GM21447 (cell line): ENCODE results near the gene RPS6KA5.
A peak's percentile ranks its signal among the peaks of the same experiment; 100 is the strongest.
"Not testable (repeated sequence)": the region's sequence is repeated elsewhere in the genome, so short reads cannot be mapped to it uniquely, and the experiment has no call there.

Experiments
- ATAC-seq: cut with Tn5 transposase; IDR thresholded peaks from one replicate; pipeline ENCODE4 v1.9.1; 2021; ENCODE audit not compliant: unreplicated experiment

The RPS6KA5 gene

DNA sequence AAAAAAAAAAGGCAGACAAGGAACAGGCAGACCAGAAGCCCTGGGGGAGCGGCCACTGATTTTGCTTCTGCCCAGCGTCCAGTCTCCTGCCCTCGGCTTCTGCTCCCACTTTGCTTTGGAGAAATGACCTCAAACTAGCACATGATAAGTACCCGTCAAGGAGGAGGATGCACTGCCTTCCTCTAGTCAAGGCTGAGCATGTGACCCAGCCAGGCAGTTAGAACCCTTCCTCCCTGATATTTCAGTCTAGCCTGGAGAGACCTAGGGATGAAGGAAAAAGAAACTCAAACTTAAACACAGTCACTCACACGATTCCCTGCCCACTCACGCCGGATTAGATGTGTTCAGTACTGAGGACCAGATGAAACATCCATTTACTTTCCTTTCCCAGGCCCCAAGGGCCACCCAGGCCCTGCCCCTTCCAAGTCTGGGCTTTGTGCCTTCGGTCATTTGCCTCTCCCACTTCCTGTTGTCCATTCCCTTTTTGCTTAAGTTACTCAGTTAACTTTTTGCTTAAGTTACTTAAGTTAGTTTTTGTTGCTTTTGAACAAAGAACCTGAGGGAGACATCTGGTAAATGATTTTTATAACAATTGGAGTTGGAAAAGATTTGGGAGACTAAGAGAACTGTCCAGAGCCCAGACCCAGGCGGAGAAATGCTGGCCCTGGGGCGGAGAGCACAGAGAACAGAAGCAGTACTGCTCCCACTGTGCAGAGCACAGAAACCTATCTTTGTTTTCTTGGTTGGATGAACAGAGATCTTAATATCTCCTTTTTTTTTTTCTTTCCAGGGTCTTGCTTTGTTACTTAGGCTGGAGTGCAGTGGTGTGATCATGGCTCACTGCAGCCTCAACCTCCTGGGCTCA, 221.2 kb downstream of the RPS6KA5 start:
- ATAC-seq: no peak

DNA sequence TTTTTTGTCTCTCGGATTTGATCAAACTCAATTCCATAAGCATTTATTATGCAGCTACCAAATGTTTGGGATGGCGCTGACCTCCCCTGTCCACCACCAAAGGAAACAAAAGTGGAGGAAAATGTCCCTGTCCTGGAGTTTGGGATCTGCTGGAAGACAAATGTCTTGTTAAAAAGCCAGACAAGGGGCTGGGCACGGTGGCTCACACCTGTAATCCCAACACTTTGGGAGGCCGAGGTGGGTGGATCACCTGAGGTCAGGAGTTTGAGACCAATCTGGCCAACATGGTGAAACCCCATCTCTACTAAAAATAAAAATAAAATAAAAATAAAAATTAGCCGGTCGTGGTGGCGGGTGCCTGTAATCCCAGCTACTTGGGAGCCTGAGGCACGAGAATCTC, 221.9 kb downstream of the RPS6KA5 start:
- not testable (repeated sequence) for ATAC-seq

GRCh38 chr14:90837355-90837754, 223.1 kb downstream of the RPS6KA5 start:
- ATAC-seq: no peak

- ATAC-seq: no peak
Observed at GRCh38 chr14:90836692-90837063, 223.8 kb downstream of the RPS6KA5 start.

GRCh38 chr14:90831821-90832220, 228.6 kb downstream of the RPS6KA5 start:
- no peak for ATAC-seq

DNA sequence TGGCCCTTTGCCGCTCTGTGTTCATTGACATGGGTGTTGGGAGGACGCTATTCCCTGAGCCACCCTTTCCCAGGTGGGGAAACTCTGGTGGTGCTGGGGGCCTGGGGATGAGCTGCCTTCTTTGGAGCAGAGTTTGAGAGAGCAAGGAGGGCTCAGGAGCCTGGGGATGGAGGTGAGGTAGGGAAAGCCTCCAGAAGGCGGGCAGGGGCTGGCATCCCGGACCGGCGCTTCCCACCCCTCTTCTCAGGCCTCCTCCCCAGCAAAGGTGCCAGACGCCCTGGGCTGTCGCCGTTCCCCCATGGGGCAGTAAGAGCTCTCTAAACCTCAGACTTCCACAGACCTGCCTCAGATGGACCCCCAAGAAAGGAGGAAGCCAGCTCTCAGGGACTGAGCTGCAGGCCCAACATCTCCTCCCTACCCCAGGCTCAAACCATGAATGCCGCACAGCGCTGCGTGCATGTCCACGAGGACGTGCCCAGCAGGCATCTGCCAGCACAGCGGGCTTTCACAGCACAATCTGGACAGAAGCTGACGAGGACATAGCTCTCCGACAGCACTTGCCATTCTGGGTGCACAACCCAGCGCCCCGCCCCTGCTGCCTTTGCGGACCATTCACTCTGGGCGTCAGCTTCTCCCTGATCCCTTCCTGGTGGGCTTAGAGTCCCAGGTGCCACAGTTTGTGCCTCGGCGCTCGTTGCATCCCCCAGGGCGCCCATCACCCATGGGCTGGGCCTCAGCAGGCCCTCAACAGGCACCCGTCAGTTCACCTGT, 229.3 kb downstream of the RPS6KA5 start:
- ATAC-seq: no peak

- no peak for ATAC-seq
Observed at GRCh38 chr14:90829677-90830076, 230.8 kb downstream of the RPS6KA5 start.

DNA sequence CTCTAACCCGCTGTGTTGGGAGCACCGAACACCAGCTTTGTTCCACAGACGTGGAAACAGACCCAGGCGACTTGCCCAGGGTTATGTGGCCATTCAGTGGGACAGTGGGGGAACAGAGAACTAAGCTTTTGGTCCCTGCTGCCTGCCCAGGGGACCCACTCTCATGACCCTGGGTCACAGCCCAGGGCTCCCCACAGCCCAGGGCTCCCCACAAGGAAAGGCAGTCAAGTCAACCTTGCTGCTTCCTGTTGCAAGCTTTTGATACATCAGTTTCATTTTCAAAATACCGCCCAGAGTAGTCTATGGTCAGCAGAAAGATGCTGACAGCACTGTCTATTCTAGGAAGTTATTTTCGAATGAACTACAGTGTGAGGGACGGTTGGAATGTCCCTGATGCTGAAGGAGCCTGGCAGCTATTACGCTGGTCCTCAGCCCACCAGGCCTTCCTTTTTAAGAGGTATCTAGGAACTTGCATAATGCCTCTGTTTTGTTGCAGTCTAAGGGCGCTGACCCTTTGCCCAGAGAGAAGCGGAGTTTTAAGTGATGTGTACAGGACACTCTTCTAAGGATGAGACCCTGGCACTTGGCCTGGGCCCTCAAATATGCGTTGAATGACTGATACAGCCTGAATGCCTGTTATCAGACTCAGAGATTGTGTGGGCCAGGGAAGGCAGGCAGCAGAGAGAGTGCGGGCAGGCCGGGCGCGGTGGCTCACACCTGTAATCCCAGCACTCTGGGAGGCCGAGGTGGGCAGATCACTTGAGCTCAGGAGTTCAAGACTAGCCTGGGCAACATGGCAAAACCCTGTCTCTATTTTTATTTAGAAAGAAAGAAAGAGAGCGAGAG, 231.6 kb downstream of the RPS6KA5 start:
- peak; percentile 52 for ATAC-seq

DNA sequence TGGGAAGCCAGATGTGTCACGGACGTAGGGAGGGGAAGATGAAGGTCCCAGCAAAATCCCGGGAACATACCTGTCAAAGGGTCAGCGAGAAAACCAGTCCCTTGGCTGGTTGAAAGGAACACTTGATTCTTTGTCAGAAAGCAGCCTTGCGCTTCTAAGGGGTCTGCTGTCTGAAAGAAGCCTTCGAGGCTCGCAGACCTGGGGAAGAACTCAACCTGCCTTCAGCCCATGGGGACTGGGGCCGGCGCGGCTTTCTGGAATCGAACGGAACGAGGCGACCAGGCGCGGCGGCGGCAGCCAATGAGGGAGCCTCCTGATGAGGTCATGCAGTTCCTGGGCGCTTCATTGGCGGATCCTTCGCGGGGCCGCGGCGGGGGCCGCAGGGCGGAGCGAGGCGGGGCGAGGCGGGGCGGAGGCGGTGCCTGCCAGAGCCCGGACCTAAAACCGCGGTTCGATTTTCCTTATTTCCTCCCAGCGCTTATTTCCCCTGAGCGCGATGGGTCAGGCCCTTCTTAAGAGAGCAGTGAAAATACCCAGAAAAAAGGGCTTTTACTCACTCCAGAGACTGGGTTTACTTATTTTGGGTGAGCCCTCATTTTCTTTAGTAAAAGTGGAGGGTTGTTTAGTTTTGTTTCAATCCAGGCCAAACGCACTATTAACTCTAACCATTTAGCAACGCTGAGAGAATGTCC, 232.4 kb downstream of the RPS6KA5 start:
- ATAC-seq: peak; percentile 99

- ATAC-seq: not testable (repeated sequence)
Observed at GRCh38 chr14:90823542-90823941, 236.9 kb downstream of the RPS6KA5 start.

DNA sequence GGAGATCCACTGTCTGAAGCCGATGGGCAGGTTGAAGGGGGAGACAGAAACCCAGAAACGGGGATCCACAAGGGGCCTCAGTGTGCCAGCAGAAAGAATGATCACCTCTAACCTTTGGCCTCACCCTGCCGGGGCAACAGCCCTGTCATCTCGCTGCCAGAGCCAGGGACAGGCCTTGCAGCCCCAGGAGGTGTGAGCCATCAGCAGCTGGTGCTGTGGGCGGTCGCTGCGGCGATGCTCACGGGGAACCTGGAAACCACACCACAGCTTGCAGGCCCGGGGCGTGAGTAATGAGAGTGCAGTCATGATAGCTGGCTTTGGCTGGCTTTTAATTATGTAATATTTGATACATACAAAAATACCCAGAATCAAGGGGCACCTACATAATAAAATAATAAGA, 239.5 kb downstream of the RPS6KA5 start:
- ATAC-seq: no peak

- ATAC-seq: no peak
Observed at GRCh38 chr14:90819734-90820393, 240.6 kb downstream of the RPS6KA5 start.

GRCh38 chr14:90818715-90819114, 241.7 kb downstream of the RPS6KA5 start:
- no peak for ATAC-seq

DNA sequence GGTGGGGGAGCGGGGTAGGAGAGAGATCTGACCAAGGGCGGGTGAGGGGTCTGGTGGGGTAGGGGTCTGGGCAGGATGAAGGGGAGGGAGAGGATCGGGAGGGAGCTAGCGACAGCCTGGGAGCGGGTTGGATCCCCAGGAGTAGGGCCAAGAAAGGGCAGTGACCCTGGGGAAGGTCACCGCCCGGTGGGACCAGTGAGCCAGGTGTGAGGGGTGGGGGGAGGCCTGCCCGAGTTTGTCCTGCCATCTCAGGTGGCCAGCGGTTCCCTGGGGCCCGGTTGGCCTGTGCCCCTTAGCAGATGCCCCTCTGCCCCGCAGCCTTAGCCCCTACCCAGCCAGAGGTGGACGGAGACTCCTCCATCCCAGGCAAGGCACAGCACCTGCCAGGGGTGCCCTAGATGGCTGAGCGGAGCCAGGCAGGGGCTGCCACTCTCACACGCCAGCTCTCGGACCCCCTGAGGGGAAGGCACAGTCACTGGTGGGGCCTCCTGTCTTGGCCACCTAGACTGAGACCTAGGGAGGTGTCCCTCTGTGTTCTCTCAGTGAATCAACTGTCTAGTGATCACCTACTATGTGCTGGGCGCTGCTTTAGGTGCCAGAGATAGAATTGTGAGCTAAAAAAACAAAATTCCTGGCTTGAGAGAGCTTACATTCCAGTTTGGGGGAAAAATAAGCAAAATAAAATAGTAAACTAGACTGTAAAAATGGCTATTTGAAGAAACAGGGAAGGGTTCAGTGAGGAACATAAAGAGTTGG, 243.6 kb downstream of the RPS6KA5 start:
- no peak for ATAC-seq

DNA sequence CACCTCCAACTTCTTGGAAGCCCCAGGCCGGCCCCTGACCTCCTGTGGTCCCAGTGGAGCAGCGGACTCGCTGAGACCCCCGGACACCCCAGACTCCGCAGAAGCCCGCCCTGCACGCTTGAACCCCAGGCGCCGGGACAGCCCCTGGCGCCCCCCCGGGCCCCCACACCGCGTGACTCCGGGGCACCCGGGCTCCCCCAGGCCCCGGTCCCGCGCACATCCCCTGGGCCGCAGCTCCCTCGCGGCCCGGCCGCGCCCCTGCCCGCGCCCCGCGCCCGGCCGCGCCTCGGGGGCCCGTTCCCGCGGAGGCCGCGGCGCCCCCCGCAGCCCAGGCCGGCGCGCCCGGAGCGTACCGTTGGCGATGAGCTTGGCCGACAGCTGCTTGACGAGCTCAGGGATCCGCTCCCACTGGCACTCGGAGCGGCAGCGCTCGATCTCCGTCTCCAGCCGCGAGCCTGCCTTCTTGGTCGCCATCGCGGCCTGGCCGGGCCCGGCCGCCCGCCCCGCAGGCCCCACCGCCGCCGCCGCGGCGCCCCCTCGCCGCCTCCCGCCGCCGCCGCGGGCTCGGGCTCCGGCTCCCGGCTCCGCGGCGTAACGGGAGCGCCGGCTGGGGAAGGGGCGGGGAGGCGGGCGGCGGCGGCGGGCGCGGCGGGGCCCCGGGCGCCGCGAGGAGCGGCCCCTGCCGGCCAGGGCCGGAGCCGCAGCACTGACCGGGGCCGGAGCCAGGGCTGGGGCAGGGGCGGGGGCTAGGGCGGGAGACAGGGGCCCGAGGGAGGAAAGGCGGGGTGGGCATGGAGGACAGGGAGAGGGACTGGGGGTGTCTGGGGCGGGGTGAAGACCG, 244.4 kb downstream of the RPS6KA5 start, which contains the start of gene TTC7B:
TSS of gene TTC7B (minus strand) at position 609 of the 841 bp plus-strand sequence. CDS start at position 474, 135 bp downstream.
- no peak for ATAC-seq

DNA sequence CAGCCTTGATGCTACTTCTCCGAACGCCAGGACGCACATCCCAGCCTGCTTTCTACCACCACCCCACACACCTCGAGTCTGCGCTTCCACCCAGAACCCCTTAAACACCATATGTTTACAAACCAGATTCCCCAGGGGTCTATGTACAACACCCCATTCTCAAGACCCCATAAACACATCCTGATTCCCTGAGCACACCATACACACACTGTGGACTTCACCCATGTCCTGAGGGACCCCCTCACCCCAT, 244.9 kb downstream of the RPS6KA5 start:
- no peak for ATAC-seq

DNA sequence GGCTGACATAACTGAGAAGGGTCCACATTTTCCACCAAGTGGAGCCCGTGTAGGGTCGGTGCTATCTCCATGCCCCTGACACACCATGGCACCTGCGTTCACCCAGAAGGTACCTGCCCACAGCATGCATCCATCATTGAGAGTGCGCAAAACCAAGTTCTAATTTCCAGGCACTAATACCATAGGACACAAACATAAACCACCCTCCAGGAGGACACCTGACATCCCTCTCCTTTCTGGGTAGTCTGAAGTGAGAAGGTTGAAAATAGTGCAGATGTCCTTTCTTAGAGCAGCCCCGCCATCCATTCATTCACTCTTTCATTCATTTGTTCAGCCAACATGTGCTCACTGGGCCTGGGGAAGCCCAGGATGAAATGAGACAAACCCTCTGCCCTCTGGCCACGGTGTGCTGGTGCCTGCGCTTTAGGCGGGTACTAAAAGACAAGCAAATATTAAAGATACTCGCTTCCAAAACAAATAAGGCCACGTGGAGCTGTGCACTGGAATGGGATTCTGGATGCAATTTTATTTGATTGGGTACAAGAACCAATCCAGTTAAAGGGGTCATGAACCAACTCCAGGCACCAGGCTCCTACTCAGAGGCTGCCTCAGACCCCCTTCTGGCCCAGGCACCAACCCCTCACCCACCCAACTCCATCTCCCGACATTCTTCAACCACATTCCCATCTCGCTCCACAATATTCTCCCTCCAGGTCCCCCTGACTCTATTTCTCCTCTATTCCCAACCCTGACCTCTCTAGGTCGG, 245.5 kb downstream of the RPS6KA5 start:
- ATAC-seq: no peak

- no peak for ATAC-seq
Observed at GRCh38 chr14:90813442-90813841, 247.0 kb downstream of the RPS6KA5 start.
